Activated CD8-positive, alpha-beta memory T cell treated with anti-CD3 and anti-CD28 coated beads, Interleukin-2, amount 50 U/mL, for 24 hours (primary cell): ENCODE data around the gene MTNR1A.

ENCODE experiments used
- DNase-seq: peaks from one replicate; pipeline ENCODE4 v3.0.0-alpha.2; 2020; ENCODE audit errors: extremely low read depth

MTNR1A gene

GRCh38 chr4:186487726-186488125, 67.6 kb downstream of the MTNR1A start:
- no peak for DNase-seq

GRCh38 chr4:186486172-186486571, 69.2 kb downstream of the MTNR1A start:
- DNase-seq, result no peak

GRCh38 chr4:186485561-186486062, 69.8 kb downstream of the MTNR1A start:
- DNase-seq, result no peak

- DNase-seq, result no peak
These were observed 70.2 kb downstream of the MTNR1A start for GRCh38 chr4:186485150-186485549.

GRCh38 chr4:186483656-186484055, 71.7 kb downstream of the MTNR1A start:
- no peak for DNase-seq
